ENCODE results near the gene CNTN4.

Gene CNTN4

GRCh38 chr3:2686816-2687502 is 588.3 kb downstream of the CNTN4 start:
- H3K4me3 ChIP-seq (ENCODE audit: control insufficient read depth, low read depth, low read length) = no peak overlapping the region
- DNase-seq (ENCODE audit: low read depth) = no peak
- TF ChIP-seq CTCF (conservative IDR thresholded peaks at IDR 0.05; ENCODE audit: control insufficient read depth, insufficient read depth, low read depth, low read length) = no peak

- TF ChIP-seq CTCF (conservative IDR thresholded peaks at IDR 0.05; ENCODE audit: control insufficient read depth, insufficient read depth, low read depth, low read length) = no peak
- H3K4me3 ChIP-seq (ENCODE audit: control insufficient read depth, low read depth, low read length) = no peak overlapping the region
- no peak for DNase-seq (ENCODE audit: low read depth)
These were observed 598.9 kb downstream of the CNTN4 start for GRCh38 chr3:2697589-2697988.

GRCh38 chr3:2701471-2701870 is 602.8 kb downstream of the CNTN4 start:
- no peak overlapping the region for H3K4me3 ChIP-seq (ENCODE audit: control insufficient read depth, low read depth, low read length)
- TF ChIP-seq CTCF (conservative IDR thresholded peaks at IDR 0.05; ENCODE audit: control insufficient read depth, insufficient read depth, low read depth, low read length) = no peak
- no peak for DNase-seq (ENCODE audit: low read depth)

GRCh38 chr3:2706144-2706835 is 607.6 kb downstream of the CNTN4 start:
- no peak for DNase-seq (ENCODE audit: low read depth)
- TF ChIP-seq CTCF (conservative IDR thresholded peaks at IDR 0.05; ENCODE audit: control insufficient read depth, insufficient read depth, low read depth, low read length) = no peak
- H3K4me3 ChIP-seq (ENCODE audit: control insufficient read depth, low read depth, low read length) = no peak overlapping the region

- DNase-seq (ENCODE audit: low read depth) = no peak
- H3K4me3 ChIP-seq (ENCODE audit: control insufficient read depth, low read depth, low read length) = no peak overlapping the region
- no peak for TF ChIP-seq CTCF (conservative IDR thresholded peaks at IDR 0.05; ENCODE audit: control insufficient read depth, insufficient read depth, low read depth, low read length)
These were observed 608.2 kb downstream of the CNTN4 start for GRCh38 chr3:2706836-2707210.

- no peak for DNase-seq (ENCODE audit: low read depth)
- H3K4me3 ChIP-seq (ENCODE audit: control insufficient read depth, low read depth, low read length) = no peak overlapping the region
- no peak for TF ChIP-seq CTCF (conservative IDR thresholded peaks at IDR 0.05; ENCODE audit: control insufficient read depth, insufficient read depth, low read depth, low read length)
These were observed 612.4 kb downstream of the CNTN4 start for GRCh38 chr3:2711081-2711480.
